Measurements from ENCODE around the gene CEP20. TPM values are rescaled to one million over a fixed set of nuclear protein-coding genes. Genes with fewer than 3 reads are reported as not detected.

The CEP20 gene
- polyA plus RNA-seq, 2 of the 4 experiments (the other 2 are of a cell fraction) = 58.7 to 97.5 TPM

DNA sequence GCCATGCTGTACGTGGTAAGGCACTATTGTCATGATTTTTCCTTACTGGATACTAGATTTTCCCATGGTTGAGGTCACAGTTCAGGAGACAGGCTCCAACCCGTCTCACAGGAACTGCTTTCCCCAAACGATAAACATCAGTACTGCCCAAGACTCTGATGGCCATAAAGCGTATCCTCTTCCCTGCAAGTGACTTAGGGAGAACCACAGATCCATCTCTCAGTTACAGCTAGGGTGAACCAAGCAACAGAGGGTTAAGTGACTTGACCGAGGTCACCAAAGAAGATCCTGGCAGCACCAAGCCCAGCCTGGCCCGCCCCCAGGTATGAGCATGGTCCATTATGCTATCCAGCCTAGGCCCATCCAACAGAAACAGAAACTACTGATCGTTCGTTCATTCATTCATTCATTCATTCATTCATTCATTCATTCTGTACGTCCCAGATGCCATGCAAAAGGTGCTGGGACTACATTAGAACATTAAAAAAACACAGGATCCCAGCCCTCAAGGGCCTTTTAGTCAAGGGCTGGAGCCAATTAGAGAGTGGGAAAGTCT, 62.6 kb downstream of the CEP20 start:
- ChIA-PET POLR2A (no interaction called here), CTCF (interaction anchor here (0.6 kb wide), 1 partner anchor 41 kb away, joined by 5 read pairs; no protein-coding TSS in a partner anchor)
- FAIRE-seq = no peak
- no peak for ATAC-seq
- WGBS (ENCODE audit: missing lambda C conversion rate) = 66% methylated on average over 9 of the region's 9 CpGs
- no peaks in the 10 kb centered on the region for H3K4me1 ChIP-seq
- H3K4me2 ChIP-seq = no peak overlapping the region
- TF ChIP-seq MYC (IDR thresholded peaks at IDR 0.05; ENCODE audit: borderline replicate concordance, low read length) (no peak), NPAS2 (CRISPR knock-in tag; IDR thresholded peaks at IDR 0.05; ENCODE audit: borderline replicate concordance) (no peak), SREBF2 (IDR thresholded peaks at IDR 0.05) (no peak)
- TF ChIP-seq, protein P1, sequence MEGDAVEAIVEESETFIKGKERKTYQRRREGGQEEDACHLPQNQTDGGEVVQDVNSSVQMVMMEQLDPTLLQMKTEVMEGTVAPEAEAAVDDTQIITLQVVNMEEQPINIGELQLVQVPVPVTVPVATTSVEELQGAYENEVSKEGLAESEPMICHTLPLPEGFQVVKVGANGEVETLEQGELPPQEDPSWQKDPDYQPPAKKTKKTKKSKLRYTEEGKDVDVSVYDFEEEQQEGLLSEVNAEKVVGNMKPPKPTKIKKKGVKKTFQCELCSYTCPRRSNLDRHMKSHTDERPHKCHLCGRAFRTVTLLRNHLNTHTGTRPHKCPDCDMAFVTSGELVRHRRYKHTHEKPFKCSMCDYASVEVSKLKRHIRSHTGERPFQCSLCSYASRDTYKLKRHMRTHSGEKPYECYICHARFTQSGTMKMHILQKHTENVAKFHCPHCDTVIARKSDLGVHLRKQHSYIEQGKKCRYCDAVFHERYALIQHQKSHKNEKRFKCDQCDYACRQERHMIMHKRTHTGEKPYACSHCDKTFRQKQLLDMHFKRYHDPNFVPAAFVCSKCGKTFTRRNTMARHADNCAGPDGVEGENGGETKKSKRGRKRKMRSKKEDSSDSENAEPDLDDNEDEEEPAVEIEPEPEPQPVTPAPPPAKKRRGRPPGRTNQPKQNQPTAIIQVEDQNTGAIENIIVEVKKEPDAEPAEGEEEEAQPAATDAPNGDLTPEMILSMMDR (IDR thresholded peaks at IDR 0.05) = no peak
- TF ChIP-seq, protein P2, sequence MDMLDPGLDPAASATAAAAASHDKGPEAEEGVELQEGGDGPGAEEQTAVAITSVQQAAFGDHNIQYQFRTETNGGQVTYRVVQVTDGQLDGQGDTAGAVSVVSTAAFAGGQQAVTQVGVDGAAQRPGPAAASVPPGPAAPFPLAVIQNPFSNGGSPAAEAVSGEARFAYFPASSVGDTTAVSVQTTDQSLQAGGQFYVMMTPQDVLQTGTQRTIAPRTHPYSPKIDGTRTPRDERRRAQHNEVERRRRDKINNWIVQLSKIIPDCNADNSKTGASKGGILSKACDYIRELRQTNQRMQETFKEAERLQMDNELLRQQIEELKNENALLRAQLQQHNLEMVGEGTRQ (IDR thresholded peaks at IDR 0.05) = no peak
- H3K9me3 ChIP-seq = no peaks in the 10 kb centered on the region
- DNase-seq (ENCODE audit: low read depth in 1 of 2, low spot score in 1 of 2) = no peak
- no peak overlapping the region for H3K27ac ChIP-seq
- H3K4me3 ChIP-seq = no peak overlapping the region

DNA sequence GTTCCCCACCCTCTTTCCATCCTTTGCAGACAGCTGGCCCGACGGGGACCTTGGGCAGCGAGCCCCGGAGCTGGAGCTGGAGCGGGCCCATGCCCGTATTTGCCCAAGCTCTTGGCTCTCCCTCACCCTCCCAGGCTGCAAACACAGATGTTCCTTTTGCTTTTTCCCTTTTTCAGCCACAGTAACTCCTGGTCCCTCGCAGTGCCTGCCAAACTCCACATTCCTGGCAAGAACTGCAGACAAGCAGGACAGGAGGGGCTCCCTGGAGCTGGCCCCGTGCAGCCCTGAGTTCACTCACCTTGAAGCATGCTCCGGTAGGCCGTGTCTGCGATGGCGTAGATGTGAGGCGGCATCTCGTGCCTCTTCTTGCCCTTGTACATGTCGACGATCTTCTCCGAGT, 65.4 kb downstream of the CEP20 start:
- POLR2A ChIA-PET = no interaction called here
- Histone ChIP-seq H3K9me3 (0 out of 3 replicates have a peak, but pooled peaks cover 7% of the 10 kb centered on the region), H3K27ac (no peak overlapping the region), H3K4me3 (no peak overlapping the region), H3K4me2 (no peak overlapping the region), H3K4me1 (no peaks in the 10 kb centered on the region)
- 75% methylated on average over 17 of the region's 17 CpGs for WGBS (ENCODE audit: missing lambda C conversion rate)
- DNase-seq (ENCODE audit: low read depth in 1 of 2, low spot score in 1 of 2) (no peak), ATAC-seq (peak in 1 of 2 experiments; percentile 23; a peak in 1 of 6 replicates), FAIRE-seq (no peak)
- CTCF ChIA-PET = interaction anchor here (0.7 to 4.0 kb wide), 21 partner anchors 10 to 340 kb away, joined by 3 to 36 read pairs (median 6); no protein-coding TSS in a partner anchor
- TF ChIP-seq CHD4 (IDR thresholded peaks at IDR 0.05; ENCODE audit: borderline replicate concordance) (no peak), TP53 (CRISPR knock-in tag; IDR thresholded peaks at IDR 0.05) (no peak), ZSCAN20 (CRISPR knock-in tag; IDR thresholded peaks at IDR 0.05) (no peak), MAFK (IDR thresholded peaks at IDR 0.05; ENCODE audit: partially characterized antibody) (no peak), MYC (IDR thresholded peaks at IDR 0.05; ENCODE audit: borderline replicate concordance, low read length) (no peak), POLR2A (IDR thresholded peaks at IDR 0.05; ENCODE audit: low read length) (no peak), ESRRA (IDR thresholded peaks at IDR 0.05; ENCODE audit: borderline replicate concordance, low read length) (no peak), HOXB5 (CRISPR knock-in tag; IDR thresholded peaks at IDR 0.05) (no peak), KDM5A (IDR thresholded peaks at IDR 0.05) (no peak), HOXB13 (CRISPR knock-in tag; IDR thresholded peaks at IDR 0.05; ENCODE audit: low read depth) (no peak), HEYL (CRISPR knock-in tag; IDR thresholded peaks at IDR 0.05) (no peak), RNF2 (IDR thresholded peaks at IDR 0.05; ENCODE audit: borderline replicate concordance, low read depth) (no peak), JUNB (IDR thresholded peaks at IDR 0.05) (no peak), NFE2L2 (conservative IDR thresholded peaks at IDR 0.05; ENCODE audit: low read length) (no peak), HOXA7 (CRISPR knock-in tag; IDR thresholded peaks at IDR 0.05) (no peak), FOXS1 (CRISPR knock-in tag; IDR thresholded peaks at IDR 0.05) (no peak)
- TF ChIP-seq, protein P3, sequence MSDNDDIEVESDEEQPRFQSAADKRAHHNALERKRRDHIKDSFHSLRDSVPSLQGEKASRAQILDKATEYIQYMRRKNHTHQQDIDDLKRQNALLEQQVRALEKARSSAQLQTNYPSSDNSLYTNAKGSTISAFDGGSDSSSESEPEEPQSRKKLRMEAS (IDR thresholded peaks at IDR 0.05) = no peak
- TF ChIP-seq, protein P4, sequence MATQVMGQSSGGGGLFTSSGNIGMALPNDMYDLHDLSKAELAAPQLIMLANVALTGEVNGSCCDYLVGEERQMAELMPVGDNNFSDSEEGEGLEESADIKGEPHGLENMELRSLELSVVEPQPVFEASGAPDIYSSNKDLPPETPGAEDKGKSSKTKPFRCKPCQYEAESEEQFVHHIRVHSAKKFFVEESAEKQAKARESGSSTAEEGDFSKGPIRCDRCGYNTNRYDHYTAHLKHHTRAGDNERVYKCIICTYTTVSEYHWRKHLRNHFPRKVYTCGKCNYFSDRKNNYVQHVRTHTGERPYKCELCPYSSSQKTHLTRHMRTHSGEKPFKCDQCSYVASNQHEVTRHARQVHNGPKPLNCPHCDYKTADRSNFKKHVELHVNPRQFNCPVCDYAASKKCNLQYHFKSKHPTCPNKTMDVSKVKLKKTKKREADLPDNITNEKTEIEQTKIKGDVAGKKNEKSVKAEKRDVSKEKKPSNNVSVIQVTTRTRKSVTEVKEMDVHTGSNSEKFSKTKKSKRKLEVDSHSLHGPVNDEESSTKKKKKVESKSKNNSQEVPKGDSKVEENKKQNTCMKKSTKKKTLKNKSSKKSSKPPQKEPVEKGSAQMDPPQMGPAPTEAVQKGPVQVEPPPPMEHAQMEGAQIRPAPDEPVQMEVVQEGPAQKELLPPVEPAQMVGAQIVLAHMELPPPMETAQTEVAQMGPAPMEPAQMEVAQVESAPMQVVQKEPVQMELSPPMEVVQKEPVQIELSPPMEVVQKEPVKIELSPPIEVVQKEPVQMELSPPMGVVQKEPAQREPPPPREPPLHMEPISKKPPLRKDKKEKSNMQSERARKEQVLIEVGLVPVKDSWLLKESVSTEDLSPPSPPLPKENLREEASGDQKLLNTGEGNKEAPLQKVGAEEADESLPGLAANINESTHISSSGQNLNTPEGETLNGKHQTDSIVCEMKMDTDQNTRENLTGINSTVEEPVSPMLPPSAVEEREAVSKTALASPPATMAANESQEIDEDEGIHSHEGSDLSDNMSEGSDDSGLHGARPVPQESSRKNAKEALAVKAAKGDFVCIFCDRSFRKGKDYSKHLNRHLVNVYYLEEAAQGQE (IDR thresholded peaks at IDR 0.05) = no peak
- TF ChIP-seq, protein P5, sequence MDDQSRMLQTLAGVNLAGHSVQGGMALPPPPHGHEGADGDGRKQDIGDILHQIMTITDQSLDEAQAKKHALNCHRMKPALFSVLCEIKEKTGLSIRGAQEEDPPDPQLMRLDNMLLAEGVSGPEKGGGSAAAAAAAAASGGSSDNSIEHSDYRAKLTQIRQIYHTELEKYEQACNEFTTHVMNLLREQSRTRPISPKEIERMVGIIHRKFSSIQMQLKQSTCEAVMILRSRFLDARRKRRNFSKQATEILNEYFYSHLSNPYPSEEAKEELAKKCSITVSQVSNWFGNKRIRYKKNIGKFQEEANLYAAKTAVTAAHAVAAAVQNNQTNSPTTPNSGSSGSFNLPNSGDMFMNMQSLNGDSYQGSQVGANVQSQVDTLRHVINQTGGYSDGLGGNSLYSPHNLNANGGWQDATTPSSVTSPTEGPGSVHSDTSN (IDR thresholded peaks at IDR 0.05) = no peak

Measured in A549 (cell line).